Measurements from ENCODE around the gene KRT79. TPM values are rescaled to one million over a fixed set of nuclear protein-coding genes. Genes with fewer than 3 reads are reported as not detected.

The KRT79 gene
- total and polyA plus RNA-seq, 2 of the 8 experiments (the other 6 are each of a cell fraction or from before 2014, with no cell fraction given): not detected

GRCh38 chr12:52796429-52796794 lies 37.7 kb downstream of the KRT79 start (continued):
- TF ChIP-seq USF2 (IDR thresholded peaks at IDR 0.05; ENCODE audit: low read length) (no peak), SRF (IDR thresholded peaks at IDR 0.05; ENCODE audit: low read depth, low read length) (no peak), MAX (IDR thresholded peaks at IDR 0.05) (no peak)

Measured in H1 (cell line).